IPS-18c (cell line): Measurements from ENCODE around the gene MED15.
"Not testable (repeated sequence)": the region's sequence is repeated elsewhere in the genome, so short reads cannot be mapped to it uniquely, and the experiment has no call there.

Experiments
- H3K4me3 ChIP-seq: 2 replicates; pipeline ENCODE4 v1.7.0; 2013; ENCODE audit warnings: low read depth, mild to moderate bottlenecking, low read length, moderate library complexity; ENCODE audit not compliant: insufficient read depth
- H3K9me3 ChIP-seq: one replicate; pipeline ENCODE4 v1.6.1; 2013; ENCODE audit warnings: mild to moderate bottlenecking, low read length, moderate library complexity; ENCODE audit not compliant: control insufficient read depth, insufficient read depth

The MED15 gene

GRCh38 chr22:20504293-20504922 is 3.0 kb upstream of the MED15 start:
- H3K4me3 ChIP-seq, H3K9me3 ChIP-seq: not testable (repeated sequence)

GRCh38 chr22:20506543-20507252 is 712 bp upstream of the MED15 start:
- Histone ChIP-seq H3K4me3 (peak overlapping the region; percentile 97), H3K9me3 (no peaks in the 10 kb centered on the region)

- not testable (repeated sequence) for H3K9me3 ChIP-seq
- H3K4me3 ChIP-seq, result peak overlapping the region; percentile 97
These were observed 801 bp downstream of the MED15 start for GRCh38 chr22:20508067-20508755.

GRCh38 chr22:20508815-20509271 is 1.4 kb downstream of the MED15 start:
- H3K9me3 ChIP-seq, result no peaks in the 10 kb centered on the region
- peak overlapping the region; percentile 25 for H3K4me3 ChIP-seq

DNA sequence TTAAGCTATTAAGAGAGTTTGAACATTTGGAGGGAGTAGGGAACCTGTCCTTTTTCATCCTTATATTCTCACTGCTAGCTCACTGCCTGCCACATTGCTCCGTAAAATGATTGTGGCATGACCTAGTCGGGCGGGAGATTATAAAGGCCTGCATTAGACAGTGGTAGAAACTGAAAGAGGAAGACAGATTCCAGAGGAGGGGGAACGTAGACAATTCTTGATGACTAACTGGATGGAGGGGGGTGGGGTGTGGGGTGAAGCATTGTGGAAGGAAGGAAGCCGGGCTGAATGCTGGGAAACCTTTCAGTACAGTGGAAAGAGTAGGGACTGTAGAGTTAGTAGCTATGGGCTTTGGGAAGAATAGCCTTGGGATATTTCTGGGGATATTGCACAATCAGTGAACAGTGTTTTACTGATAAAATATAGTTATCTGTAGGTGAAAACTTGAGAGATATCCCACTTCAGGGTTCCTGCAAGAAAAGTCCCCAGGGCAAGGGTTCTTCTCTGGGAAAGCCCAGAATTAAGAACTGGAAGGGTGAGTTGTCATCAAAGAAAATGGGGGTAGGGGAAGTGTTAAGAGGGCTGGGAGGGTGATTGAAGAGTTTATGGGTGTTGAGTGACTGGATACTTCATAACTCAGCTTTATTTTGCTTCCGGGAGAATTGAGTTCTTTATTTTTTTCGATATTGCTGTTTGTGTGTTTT is 2.1 kb downstream of the MED15 start:
- Histone ChIP-seq H3K4me3 (0 out of 2 replicates have a peak overlapping the region, but pooled peaks have one; percentile 25), H3K9me3 (no peaks in the 10 kb centered on the region)

DNA sequence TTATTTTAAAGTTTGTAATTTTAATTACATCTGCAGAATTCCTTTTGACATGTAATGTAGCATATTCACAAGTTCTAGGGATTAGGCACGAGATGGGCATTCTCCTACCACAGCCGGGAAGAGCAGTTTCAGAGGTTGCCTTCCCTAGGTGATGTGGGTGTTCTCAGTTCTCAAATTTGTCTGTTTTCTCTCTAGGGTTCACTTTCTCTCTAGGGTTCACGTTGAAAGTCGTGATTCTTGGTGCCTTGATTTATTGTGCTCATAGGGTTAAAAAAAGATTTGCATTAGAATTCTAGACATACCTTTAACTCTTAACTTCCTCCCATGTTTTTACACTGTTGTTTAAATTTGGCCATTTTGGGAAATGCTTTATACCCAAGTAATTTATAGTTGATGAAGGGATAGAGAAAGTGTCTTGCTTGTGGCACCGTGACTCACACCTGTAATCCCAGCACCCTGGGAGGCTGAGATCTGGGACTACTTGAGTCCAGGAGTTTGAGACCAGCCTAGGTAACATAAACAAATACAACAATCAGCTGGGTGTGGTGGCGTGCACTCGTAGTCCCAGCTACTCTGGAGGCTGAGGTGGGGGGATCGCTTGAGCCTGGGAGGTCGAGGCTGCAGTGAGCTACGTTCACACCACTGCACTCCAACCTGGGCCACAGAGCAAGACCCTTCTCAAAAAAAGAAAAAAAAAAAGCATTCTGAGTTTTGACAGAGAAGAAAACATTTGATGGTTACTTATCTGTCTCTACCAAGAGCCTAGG is 3.6 kb downstream of the MED15 start:
- no peaks in the 10 kb centered on the region for H3K9me3 ChIP-seq
- no peak overlapping the region for H3K4me3 ChIP-seq

- no peak overlapping the region for H3K4me3 ChIP-seq
- no peaks in the 10 kb centered on the region for H3K9me3 ChIP-seq
These were observed 4.3 kb downstream of the MED15 start for GRCh38 chr22:20511578-20512229.

DNA sequence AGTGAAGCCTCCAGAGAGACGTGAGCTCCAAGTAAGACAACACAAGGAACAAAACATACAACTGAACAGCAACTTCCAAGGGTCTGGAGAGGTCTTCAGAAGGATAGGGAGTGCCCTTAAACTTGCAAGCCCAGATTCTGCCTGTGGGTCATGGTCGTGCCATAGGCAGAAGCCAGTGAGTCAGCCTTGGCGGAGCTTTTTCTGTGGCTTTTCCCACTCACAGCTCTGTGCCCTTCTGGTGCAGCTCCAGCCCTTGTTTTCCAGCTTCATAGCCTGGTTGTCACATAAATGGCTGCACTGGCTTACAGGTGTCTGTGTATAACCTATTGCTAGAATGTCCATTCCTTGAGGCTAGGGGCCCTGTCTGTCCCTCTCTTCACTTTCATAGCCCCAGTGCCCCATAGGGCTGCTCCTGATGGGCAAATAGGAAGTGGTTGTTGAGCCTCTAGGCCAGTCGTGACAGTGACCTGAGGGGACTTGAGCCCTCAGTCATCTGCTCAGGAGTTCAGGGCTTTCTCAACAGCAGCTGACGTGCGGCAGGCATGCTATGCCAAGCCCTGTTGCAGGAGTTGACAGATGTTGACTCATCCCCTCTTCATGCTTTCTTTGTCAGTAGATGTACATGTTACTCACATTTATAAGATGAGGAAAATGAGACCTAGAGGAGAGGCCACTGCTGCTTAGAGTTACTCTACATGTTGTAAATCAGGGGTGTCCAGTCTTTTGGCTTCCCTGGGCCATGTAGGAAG is 7.4 kb downstream of the MED15 start:
- H3K9me3 ChIP-seq, result no peaks in the 10 kb centered on the region

DNA sequence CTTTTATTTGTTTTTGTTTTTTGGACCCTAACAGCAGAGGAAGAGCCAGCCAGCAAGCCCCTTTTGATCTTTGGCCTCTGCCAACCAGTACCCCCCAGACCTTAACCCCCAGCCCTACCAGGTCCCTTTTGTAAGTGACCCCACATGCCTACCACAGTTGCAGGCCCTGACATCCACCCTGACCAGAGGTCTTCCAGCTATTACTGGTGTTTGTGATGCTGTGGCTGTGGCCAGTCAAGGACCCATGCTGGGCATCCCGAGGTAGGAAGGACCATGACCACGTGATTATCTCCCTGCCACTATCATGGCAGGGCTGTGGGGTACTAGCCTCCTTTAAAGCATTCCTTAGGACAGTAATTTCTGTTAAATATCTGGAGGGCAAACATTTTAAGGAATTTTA is 9.0 kb downstream of the MED15 start:
- no peak overlapping the region for H3K4me3 ChIP-seq
- H3K9me3 ChIP-seq, result no peaks in the 10 kb centered on the region

More for the DNA sequence above, 7.4 kb downstream of the MED15 start:
- H3K4me3 ChIP-seq, result no peak overlapping the region

DNA sequence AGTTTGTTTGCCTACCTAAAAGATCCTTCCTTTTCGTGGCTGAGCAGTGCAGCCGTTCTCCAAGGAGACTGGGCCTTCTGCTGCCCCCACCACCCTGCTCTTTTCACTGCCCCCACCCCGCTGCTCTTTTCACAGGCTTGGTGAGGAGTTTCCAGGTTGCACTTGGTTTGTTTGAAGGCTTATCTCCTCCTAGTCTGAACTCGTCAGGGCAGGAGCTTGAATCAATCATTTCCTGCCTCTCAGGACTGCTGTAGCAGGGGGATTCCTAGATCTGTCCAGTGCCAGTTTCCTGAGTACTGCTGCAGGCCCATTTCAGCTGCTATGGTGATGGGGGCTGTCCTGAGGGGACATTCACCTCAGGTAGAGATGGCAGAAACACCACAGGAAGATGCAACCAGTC is 10.0 kb downstream of the MED15 start:
- Histone ChIP-seq H3K9me3 (no peaks in the 10 kb centered on the region), H3K4me3 (no peak overlapping the region)

- Histone ChIP-seq H3K9me3 (no peaks in the 10 kb centered on the region), H3K4me3 (no peak overlapping the region)
These were observed 10.6 kb downstream of the MED15 start for GRCh38 chr22:20517841-20518592.

- Histone ChIP-seq H3K4me3 (no peak overlapping the region), H3K9me3 (no peaks in the 10 kb centered on the region)
These were observed 12.1 kb downstream of the MED15 start for GRCh38 chr22:20519558-20519957.

- no peak overlapping the region for H3K4me3 ChIP-seq
These were observed 12.7 kb downstream of the MED15 start for GRCh38 chr22:20520093-20520511.

DNA sequence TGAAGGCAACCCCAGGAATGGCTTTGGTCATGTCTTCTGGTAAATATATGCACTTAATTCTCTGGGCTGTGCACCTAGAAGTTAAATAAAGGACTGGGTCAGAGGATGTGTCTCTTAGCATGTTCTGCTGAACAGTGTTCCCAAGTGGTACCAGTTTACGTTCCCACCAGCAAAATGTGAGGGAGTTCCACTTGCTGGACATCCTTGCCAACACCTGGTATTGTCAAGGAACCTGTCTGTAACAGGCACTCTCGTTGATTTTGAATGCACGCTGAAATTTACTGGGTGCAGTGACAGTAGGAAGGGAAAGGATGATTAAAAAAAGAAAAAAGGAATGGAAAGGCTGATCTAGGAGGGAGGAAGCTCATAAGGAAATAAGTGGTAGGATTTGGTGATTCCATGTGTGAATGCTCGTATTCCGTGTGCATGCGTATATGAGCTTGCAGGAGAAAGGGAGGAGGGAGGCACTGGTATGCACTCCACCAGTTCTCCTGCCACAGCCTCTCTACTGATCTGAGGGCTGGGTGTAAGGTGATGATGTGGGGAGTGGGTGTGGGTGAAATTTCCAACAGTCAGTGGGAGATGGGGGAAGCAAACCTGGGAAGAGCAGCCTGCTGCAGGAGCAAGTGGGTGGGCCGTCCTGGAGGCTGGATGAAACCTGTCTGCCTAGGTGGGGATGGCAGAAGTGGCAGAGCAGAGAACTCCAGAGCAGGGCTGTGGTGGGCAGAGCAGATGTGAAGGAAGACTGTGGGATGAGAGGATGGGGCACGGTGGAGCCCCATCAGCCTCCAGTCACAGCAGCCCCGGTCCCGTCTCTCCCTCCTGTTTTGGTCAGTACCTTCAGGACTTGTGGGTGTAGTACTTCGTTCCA is 15.0 kb downstream of the MED15 start:
- H3K4me3 ChIP-seq, result no peak overlapping the region
- H3K9me3 ChIP-seq, result peaks cover 3% of the 10 kb centered on the region

More at GRCh38 chr22:20520093-20520511, 12.7 kb downstream of the MED15 start:
- H3K9me3 ChIP-seq, result no peaks in the 10 kb centered on the region
